ENCODE data around the gene ZNF606.
A peak's percentile ranks its signal among the peaks of the same experiment; 100 is the strongest.

ZNF606 gene

DNA sequence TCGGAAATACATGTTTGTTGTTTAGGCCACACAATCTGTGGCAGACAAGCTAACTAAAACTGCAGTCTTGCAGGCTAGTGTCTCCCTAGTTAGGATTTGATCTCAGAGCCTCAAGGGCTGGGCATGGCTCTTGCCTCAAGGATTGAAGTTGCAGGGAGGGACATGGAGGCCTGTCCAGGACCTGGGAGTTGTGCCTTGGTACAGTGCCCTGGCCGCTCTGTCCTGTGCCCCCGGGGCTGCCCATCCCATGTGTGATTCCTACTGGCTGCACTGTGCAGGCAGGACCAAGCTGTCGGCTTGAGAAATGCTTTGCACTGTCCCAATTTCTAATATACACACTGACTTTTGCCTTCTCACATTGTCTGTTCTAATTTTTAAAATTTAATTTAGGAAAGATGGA lies 47.6 kb downstream of the ZNF606 start:
- peaks cover 6% of the 10 kb centered on the region for H3K9me3 ChIP-seq (replicated peaks; ENCODE audit: low read length)
- no peaks in the 10 kb centered on the region for H3K27me3 ChIP-seq (ENCODE audit: control insufficient read depth, insufficient read depth, low read length)
- H3K4me2 ChIP-seq (ENCODE audit: low read length), result no peak overlapping the region
- H3K9ac ChIP-seq (ENCODE audit: low read depth, low read length), result no peak overlapping the region
- no peaks in the 10 kb centered on the region for H3K36me3 ChIP-seq (ENCODE audit: insufficient read depth, low read length)
- H3K4me3 ChIP-seq (ENCODE audit: low read length), result no peak overlapping the region
- H3K4me1 ChIP-seq (ENCODE audit: control insufficient read depth, insufficient read depth, low read length), result no peaks in the 10 kb centered on the region

GRCh38 chr19:57949702-57950101 lies 52.9 kb downstream of the ZNF606 start:
- H3K36me3 ChIP-seq (ENCODE audit: insufficient read depth, low read length), result no peaks in the 10 kb centered on the region
- no peak overlapping the region for H3K4me3 ChIP-seq (ENCODE audit: low read length)
- no peak overlapping the region for H3K4me2 ChIP-seq (ENCODE audit: low read length)
- no peaks in the 10 kb centered on the region for H3K27me3 ChIP-seq (ENCODE audit: control insufficient read depth, insufficient read depth, low read length)
- H3K9ac ChIP-seq (ENCODE audit: low read depth, low read length), result no peak overlapping the region
- H3K4me1 ChIP-seq (ENCODE audit: control insufficient read depth, insufficient read depth, low read length), result peaks cover 8% of the 10 kb centered on the region
- peaks cover 16% of the 10 kb centered on the region for H3K9me3 ChIP-seq (replicated peaks; ENCODE audit: low read length)

- no peak overlapping the region for H3K4me2 ChIP-seq (ENCODE audit: low read length)
- no peaks in the 10 kb centered on the region for H3K36me3 ChIP-seq (ENCODE audit: insufficient read depth, low read length)
- H3K9ac ChIP-seq (ENCODE audit: low read depth, low read length), result no peak overlapping the region
- no peaks in the 10 kb centered on the region for H3K27me3 ChIP-seq (ENCODE audit: control insufficient read depth, insufficient read depth, low read length)
- H3K4me1 ChIP-seq (ENCODE audit: control insufficient read depth, insufficient read depth, low read length), result peaks cover 8% of the 10 kb centered on the region
- peaks cover 16% of the 10 kb centered on the region for H3K9me3 ChIP-seq (replicated peaks; ENCODE audit: low read length)
- H3K4me3 ChIP-seq (ENCODE audit: low read length), result no peak overlapping the region
Observed at GRCh38 chr19:57949296-57949695, 53.3 kb downstream of the ZNF606 start.

GRCh38 chr19:57947419-57948134 lies 55.0 kb downstream of the ZNF606 start, which contains the start of gene ZNF256:
TSS of gene ZNF256 (minus strand) at chr19:57947706. CDS start at chr19:57947474, 232 bp downstream.
- Histone ChIP-seq H3K9ac (ENCODE audit: low read depth, low read length) (peak within 1 kb of the TSS; percentile 90), H3K4me2 (ENCODE audit: low read length) (peak within 1 kb of the TSS; percentile 85), H3K9me3 (replicated peaks; ENCODE audit: low read length) (peaks cover 14% of the 10 kb centered on the region), H3K36me3 (ENCODE audit: insufficient read depth, low read length) (peaks cover 11% of the 10 kb centered on the region), H3K4me3 (ENCODE audit: low read length) (peak within 1 kb of the TSS; percentile 81), H3K4me1 (ENCODE audit: control insufficient read depth, insufficient read depth, low read length) (peaks cover 8% of the 10 kb centered on the region), H3K27me3 (ENCODE audit: control insufficient read depth, insufficient read depth, low read length) (no peaks in the 10 kb centered on the region)

GRCh38 chr19:57947088-57947418 lies 55.6 kb downstream of the ZNF606 start:
- Histone ChIP-seq H3K36me3 (ENCODE audit: insufficient read depth, low read length) (peaks cover 16% of the 10 kb centered on the region), H3K4me1 (ENCODE audit: control insufficient read depth, insufficient read depth, low read length) (peaks cover 8% of the 10 kb centered on the region), H3K4me2 (ENCODE audit: low read length) (peak overlapping the region; percentile 85), H3K27me3 (ENCODE audit: control insufficient read depth, insufficient read depth, low read length) (no peaks in the 10 kb centered on the region), H3K9me3 (replicated peaks; ENCODE audit: low read length) (peaks cover 19% of the 10 kb centered on the region), H3K9ac (ENCODE audit: low read depth, low read length) (peak overlapping the region; percentile 90), H3K4me3 (ENCODE audit: low read length) (peak overlapping the region; percentile 81)

DNA sequence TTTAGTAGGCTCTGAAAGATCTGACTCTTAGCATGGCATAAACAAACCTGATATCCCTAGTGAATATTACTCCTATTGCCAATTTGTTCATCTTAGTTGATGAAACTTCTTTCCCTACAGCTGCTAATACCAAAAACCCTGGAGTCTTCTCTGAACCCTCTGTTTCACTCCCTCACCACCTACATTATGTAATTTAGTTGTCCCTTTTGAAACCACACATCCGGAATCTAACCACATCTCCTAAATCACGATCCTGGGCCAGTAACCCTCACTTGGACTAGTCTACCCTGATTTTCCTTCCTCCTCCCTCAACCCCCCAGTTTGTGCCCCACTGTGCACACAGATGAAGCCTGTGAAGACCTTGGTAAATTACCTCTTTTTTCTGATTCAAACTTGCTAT lies 56.3 kb downstream of the ZNF606 start:
- peaks cover 8% of the 10 kb centered on the region for H3K4me1 ChIP-seq (ENCODE audit: control insufficient read depth, insufficient read depth, low read length)
- peak overlapping the region; percentile 90 for H3K9ac ChIP-seq (ENCODE audit: low read depth, low read length)
- peak overlapping the region; percentile 85 for H3K4me2 ChIP-seq (ENCODE audit: low read length)
- H3K9me3 ChIP-seq (replicated peaks; ENCODE audit: low read length), result peaks cover 24% of the 10 kb centered on the region
- peaks cover 24% of the 10 kb centered on the region for H3K36me3 ChIP-seq (ENCODE audit: insufficient read depth, low read length)
- H3K4me3 ChIP-seq (ENCODE audit: low read length), result peak overlapping the region; percentile 81
- H3K27me3 ChIP-seq (ENCODE audit: control insufficient read depth, insufficient read depth, low read length), result no peaks in the 10 kb centered on the region

GRCh38 chr19:57941593-57941992 lies 61.0 kb downstream of the ZNF606 start:
- H3K9me3 ChIP-seq (replicated peaks; ENCODE audit: low read length), result peaks cover 16% of the 10 kb centered on the region
- no peaks in the 10 kb centered on the region for H3K27me3 ChIP-seq (ENCODE audit: control insufficient read depth, insufficient read depth, low read length)
- peaks cover 33% of the 10 kb centered on the region for H3K36me3 ChIP-seq (ENCODE audit: insufficient read depth, low read length)
- no peak overlapping the region for H3K9ac ChIP-seq (ENCODE audit: low read depth, low read length)
- H3K4me1 ChIP-seq (ENCODE audit: control insufficient read depth, insufficient read depth, low read length), result peaks cover 6% of the 10 kb centered on the region
- no peak overlapping the region for H3K4me2 ChIP-seq (ENCODE audit: low read length)
- H3K4me3 ChIP-seq (ENCODE audit: low read length), result no peak overlapping the region

DNA sequence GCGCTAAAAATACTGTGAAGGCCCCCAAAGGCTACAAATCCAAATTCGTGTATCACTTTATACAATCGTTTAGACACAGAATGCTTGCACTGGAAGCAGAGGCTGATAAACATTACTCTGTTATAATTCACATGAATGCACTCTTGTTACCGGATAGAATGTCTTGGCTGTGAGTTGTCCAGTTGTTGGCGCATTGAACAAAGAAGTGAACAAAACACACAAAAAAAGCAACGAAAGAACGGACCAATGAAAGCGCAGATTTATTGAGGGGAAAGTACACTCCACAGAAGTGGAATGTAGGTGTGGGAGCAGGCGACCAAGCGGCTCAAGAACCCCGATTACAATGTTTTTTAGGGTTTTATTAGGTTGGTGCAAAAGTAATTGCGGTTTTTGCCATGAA lies 66.9 kb downstream of the ZNF606 start:
- no peaks in the 10 kb centered on the region for H3K4me1 ChIP-seq (ENCODE audit: control insufficient read depth, insufficient read depth, low read length)
- no peaks in the 10 kb centered on the region for H3K27me3 ChIP-seq (ENCODE audit: control insufficient read depth, insufficient read depth, low read length)
- H3K36me3 ChIP-seq (ENCODE audit: insufficient read depth, low read length), result peaks cover 24% of the 10 kb centered on the region
- no peak overlapping the region for H3K9ac ChIP-seq (ENCODE audit: low read depth, low read length)
- no peak overlapping the region for H3K4me3 ChIP-seq (ENCODE audit: low read length)
- no peak overlapping the region for H3K4me2 ChIP-seq (ENCODE audit: low read length)
- H3K9me3 ChIP-seq (replicated peaks; ENCODE audit: low read length), result peaks cover under 1% of the 10 kb centered on the region

GRCh38 chr19:57934820-57935665 lies 67.6 kb downstream of the ZNF606 start, which contains the start of gene ZNF418:
TSS of gene ZNF418 (minus strand) at chr19:57935402. CDS start at chr19:57933822, 1,580 bp downstream.
- Histone ChIP-seq H3K4me2 (ENCODE audit: low read length) (peak within 1 kb of the TSS; percentile 84), H3K4me1 (ENCODE audit: control insufficient read depth, insufficient read depth, low read length) (no peaks in the 10 kb centered on the region), H3K27me3 (ENCODE audit: control insufficient read depth, insufficient read depth, low read length) (no peaks in the 10 kb centered on the region), H3K9ac (ENCODE audit: low read depth, low read length) (peak within 1 kb of the TSS; percentile 83), H3K9me3 (replicated peaks; ENCODE audit: low read length) (no peaks in the 10 kb centered on the region), H3K4me3 (ENCODE audit: low read length) (peak within 1 kb of the TSS; percentile 83), H3K36me3 (ENCODE audit: insufficient read depth, low read length) (peaks cover 22% of the 10 kb centered on the region)

- H3K9ac ChIP-seq (ENCODE audit: low read depth, low read length), result no peak overlapping the region
- no peak overlapping the region for H3K4me3 ChIP-seq (ENCODE audit: low read length)
- peaks cover 65% of the 10 kb centered on the region for H3K36me3 ChIP-seq (ENCODE audit: insufficient read depth, low read length)
- H3K4me1 ChIP-seq (ENCODE audit: control insufficient read depth, insufficient read depth, low read length), result no peaks in the 10 kb centered on the region
- peaks cover 26% of the 10 kb centered on the region for H3K9me3 ChIP-seq (replicated peaks; ENCODE audit: low read length)
- no peak overlapping the region for H3K4me2 ChIP-seq (ENCODE audit: low read length)
- no peaks in the 10 kb centered on the region for H3K27me3 ChIP-seq (ENCODE audit: control insufficient read depth, insufficient read depth, low read length)
Observed at GRCh38 chr19:57927587-57927986, 75.0 kb downstream of the ZNF606 start.

All from skeletal muscle satellite cell (primary cell).